Kidney capillary endothelial cell (primary cell): ENCODE results near the gene MAVS.
"Not testable (repeated sequence)": the region's sequence is repeated elsewhere in the genome, so short reads cannot be mapped to it uniquely, and the experiment has no call there.

Experiments
- DNase-seq: peaks from one replicate; pipeline ENCODE4 v3.0.0-alpha.2; 2018; ENCODE audit warnings: low spot score

The MAVS gene

DNA sequence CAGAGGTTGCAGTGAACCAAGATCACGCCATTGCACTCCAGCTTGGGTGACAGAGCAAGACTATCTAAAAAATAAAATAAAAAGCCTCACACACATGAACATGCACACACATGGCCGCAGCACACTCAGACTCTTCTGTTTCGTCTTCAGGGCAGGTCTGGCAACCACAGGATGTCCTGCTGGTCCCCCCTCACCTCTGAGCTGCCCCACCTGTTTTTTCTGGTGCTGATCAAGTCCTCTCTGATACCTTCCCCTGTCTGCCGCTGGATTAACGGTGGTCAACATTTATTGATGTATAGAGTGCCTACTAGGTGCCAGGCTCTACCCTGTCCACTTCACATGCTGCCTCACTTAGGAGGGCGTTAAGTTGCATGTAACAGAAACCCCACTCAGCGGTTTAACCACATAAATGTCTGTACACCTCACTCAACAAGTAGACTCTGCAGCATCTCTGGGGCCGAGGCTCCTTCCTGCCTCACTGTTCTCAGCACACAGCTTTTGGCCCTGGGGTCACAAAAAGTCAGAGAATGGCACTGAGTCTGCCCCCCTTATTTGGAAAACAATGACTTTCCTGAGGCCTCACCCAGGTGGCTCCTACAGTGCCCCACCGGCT is 30.8 kb upstream of the MAVS start:
- no peak for DNase-seq

DNA sequence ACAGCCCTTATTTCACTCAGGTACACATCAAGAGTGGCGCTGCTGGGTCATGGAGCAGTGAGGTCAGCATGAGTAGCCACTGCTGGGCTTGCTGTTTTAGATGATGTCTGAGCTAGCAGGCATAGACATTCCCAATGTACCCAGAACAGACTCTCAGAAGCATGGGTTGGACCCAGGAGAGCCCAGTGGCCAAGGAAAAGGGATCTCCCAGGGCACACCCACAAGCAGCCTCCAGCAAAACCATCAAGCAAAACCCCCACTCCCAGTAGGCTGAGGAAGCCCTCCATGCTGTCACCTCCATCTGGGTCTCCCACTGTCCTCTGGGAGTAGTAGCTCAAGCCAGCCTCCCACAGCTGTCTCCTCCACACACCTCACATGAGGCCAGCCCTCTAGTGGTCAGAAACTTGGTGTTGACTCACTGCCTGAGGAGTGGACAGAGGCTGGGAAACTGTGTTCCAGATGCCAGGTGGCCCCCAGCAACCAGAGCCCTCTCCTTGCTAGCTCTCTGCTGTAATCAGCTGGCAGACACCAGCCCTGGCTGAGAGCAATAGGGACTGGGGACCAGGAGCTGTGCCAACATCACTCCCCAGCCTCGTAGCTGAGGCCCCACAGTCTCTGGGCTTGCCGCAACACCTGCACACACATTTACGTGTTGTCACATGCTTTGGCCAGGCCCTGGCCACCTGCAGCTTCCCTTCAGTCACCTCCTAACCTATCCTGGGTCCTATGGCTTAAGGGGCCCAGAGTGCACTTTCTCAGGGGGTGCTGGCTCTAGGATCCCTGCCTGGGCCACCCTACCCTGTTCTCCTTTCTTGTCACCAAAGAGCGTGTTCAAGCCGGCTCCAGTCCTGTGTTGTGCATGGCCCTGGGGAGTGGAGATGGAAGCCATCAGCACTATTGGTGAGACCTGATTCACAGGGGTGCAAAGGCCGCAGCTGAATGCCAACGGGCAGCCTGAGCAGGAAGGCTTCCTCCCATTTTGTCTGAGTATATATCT is 28.2 kb upstream of the MAVS start:
- DNase-seq: peak; percentile 78

DNA sequence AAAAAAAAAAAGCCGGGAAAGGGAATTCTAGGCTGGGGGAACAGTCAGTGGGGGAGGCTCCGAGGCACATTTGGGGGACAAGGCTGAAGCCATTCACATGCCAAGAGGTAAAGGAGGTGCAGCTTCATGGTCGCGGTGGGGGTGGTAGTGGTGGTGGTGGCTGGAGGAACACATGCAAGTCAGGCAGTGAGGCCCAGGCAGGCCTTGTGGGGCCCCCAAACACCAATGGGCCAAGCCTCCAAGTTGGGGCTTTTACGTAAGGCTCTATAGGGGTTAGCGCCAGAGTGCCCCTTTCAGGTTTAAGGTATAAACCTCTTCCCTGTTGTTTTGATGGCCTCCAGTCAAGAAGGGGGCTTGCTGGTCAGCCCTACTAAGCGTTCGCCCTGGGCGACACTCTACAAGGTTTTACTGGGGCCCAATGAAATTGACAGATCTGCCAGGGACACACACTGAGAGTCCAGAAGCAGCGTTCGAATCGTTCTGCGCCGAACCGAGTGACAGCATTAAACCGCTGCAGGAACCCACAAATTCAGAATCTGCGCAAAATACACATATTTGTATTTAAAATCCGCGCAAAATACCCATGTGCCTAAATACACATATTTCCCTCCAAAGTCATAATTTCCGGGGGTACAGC is 27.1 kb upstream of the MAVS start:
- no peak for DNase-seq

DNA sequence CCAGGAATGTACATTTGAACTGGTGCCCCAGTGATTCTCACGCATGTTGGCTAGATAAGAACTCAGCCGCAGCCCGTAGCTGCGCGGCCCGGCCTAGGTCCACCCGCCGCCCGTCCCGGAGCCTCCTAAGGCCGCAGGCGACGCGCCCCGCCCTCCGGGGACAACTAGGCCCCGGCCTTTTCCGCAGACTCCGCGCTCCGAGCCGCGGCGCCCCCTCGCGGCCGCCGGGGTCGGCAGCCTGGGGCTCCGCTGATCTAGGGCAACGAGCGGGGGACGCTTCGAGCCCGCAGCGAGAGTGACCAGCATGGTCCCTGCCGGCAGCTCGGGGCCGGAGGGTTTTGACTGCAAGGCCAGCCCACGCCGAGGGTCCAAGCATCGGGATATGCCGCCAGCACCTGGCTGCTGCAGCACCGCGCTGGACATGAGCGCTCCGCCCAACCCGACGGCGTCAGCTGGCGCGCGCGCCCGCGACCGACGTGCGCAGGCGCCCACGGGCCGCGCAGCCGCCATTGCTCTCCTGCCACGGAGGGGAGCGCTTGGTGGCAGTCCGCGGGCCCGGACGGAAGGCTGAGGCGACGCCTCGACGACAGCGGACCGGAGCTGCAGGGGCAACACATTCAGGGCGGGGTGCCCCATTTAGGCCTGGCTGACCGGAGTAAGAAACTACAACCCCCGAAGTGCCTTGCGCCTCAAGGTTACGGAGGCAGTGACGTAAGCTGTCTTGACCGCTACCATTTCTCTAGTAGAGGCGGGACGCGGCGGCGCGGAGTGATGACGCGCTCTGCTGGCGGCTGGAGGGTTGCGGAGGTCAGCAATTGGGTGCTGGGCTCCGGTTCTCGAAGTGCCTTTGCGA is 26.4 kb upstream of the MAVS start, which contains the start of gene AP5S1:
TSS of gene AP5S1 (plus strand) at position 500 of the 853 bp plus-strand sequence. CDS start 1,571 bp downstream, outside the sequence.
- peak; percentile 93 for DNase-seq

DNA sequence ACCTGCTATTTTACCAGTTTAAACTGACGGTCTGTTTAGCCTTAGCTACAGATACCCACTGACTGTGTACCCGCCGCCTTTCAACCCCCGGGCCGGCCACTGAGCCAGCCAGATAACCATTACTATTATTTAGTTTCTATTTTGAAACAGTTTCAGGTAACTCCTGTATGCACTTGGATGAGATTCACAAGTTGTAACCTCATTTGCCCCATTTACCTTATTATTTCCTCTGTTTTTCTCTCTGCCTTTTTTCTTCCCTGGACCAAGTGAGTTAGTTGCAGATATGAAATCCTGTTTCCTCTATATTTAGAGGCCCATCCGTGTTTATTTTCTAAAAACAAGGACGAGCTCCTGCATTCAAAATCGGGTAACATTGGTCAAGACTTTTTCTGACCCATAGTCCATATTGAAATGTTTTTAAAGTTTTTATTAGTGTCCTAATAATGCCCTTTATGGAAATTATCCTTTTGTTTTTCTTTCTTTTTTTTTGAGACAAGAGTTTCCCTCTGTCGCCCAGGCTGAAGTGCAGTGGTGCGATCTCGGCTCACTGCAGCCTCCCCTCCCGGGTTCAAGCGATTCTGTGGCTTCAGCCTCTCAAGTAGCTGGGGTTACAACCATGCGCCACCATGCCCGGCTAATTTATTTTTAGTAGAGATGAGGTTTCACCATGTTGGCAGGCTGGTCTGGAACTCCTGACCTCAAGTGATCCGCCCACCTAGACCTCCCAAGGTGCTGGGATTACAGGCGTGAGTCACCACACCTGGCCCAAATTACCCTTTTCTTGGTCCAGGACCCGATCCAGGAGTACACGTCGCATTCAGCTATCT is 25.5 kb upstream of the MAVS start:
- DNase-seq: no peak

DNA sequence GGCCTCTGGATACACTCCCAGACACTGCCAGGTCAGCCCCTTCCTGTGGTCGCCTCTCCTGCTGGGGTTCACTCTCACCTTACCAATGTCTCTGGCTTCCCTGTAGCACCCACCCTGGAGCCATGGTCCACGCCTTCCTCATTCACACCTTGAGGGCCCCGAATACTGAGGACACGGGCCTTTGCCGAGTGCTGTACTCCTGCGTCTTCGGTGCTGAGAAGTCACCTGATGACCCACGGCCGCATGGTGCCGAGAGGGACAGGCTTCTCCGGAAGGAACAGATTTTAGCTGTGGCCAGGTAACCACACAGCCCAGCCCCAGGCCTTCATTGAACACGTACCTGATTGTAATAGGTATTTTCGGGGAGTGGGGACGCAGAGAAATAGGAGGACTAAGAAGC is 24.6 kb upstream of the MAVS start:
- DNase-seq: no peak

DNA sequence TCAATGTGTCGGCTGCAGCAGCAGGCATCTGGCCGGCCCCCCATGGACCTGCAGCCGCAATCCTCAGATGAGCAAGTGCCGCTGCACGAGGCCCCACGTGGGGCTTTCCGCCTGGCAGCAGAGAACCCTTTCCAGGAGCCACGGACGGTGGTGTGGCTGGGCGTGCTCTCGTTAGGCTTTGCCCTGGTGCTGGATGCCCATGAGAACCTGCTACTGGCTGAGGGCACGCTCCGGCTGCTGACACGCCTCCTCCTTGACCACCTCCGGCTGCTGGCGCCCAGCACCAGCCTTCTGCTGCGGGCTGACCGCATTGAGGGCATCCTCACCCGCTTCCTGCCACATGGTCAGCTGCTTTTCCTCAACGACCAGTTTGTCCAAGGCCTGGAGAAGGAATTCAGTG is 22.8 kb upstream of the MAVS start:
- DNase-seq: no peak

DNA sequence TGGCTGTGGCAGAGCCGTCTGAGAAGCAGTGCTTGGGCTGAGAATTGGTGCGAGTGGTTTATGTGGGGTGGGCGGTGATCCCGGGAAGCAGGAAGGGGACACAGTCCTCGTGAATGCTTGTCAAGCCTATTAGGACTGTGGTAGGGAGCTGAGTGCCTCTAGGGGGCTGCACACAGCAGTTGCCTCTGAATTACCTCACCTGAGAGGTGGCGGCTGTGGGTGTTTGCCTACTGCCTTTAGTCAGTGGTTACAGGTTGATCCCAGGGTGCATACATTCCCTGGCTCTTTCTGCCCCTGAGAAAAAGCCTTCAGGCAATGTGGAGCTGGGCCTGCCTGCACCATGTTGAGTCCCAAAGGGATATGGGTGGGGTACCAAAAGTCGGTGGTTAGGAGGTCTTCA is 21.1 kb upstream of the MAVS start:
- DNase-seq: no peak

DNA sequence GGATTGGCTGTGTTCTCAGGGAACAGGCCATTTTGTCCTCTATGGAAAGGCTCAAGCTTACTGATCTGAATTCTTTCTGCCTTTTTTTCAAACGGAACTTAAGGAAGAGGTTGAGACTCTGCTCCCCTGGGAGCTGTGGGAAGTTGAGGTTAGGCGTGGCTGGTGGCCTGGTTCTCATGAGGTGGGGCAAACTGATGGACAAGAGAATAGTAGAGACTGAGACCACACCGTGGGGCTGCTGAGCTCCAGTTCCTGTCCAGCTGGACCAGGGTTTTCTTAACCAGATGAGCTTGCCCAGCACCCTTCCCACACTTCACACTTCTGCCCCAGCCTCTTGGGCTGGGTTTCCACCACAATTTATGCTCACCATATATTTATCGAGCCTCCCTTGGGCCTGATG is 20.2 kb upstream of the MAVS start:
- no peak for DNase-seq

DNA sequence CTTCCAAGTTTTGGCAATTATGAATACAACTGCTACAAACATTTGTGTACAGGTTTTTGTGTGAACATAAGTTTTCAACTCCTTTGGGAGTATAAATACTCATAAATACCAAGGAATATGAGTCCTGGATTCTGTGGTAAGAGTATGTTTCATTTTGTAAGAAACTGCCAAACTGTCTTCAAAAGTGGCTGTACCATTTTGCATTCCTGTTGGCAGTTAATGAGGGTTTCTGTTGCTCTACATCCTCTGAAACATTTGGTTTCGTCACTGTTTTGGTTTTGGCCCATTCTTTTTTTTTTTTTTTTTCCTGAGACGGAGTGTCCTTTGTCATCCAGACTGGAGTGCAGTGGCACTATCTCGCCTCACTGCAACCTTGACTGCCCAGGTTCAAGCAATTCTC is 17.8 kb upstream of the MAVS start:
- DNase-seq: no peak

DNA sequence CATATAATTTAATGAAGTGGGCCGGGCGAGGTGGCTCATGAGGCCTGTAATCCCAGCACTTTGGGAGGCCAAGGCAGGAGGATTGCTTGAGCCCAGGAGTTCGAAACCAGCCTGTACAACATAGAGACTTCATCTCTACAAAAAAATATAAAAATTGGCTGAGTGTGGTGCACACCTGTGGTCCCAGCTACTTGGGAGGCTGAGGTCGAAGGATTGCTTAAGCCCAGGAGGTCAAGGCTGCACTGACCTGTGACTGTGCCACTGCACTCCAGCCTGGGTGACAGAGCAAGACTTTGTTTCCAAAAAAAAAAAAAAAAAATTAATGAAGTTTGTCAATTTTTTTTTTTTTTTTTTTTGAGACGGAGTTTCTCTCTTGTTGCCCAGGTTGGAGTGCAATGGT is 16.7 kb upstream of the MAVS start:
- DNase-seq: not testable (repeated sequence)

DNA sequence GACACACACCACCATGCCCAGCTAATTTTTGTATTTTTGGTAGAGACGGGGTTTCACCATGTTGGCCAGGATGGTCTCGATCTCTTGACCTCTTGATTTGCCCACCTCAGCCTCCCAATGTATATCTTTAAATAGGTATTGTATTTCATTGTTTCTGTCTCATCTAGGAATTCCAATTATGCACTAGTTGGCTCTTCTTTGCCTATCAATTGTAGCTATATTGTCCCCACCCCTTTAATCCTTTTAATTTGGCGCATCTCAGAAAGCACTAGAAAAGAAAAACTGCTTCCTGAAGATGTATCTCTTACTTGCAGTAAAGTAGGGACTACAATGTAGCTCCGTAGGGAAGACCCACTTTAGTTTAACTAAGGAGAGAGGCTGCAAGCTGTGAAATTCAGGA is 10.5 kb upstream of the MAVS start:
- no peak for DNase-seq

DNA sequence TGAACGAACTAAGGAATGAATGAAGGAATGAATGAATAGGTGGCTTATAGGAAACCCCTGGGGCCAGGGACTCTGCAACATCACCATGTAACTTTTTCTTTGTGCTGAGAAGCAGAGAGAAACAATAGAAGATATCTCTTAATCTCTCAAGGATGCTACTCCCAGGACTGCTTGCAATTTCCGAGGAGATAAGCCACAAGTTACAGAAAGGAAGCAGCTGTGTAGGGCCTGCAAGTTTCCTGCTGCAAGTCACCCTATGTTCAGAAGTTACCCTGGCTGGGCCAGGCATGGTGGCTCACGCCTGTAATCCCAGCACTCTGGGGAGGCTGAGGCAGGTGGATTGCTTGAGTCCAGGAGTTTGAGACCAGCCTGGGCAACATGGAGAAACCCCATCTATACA is 7.3 kb upstream of the MAVS start:
- no peak for DNase-seq

DNA sequence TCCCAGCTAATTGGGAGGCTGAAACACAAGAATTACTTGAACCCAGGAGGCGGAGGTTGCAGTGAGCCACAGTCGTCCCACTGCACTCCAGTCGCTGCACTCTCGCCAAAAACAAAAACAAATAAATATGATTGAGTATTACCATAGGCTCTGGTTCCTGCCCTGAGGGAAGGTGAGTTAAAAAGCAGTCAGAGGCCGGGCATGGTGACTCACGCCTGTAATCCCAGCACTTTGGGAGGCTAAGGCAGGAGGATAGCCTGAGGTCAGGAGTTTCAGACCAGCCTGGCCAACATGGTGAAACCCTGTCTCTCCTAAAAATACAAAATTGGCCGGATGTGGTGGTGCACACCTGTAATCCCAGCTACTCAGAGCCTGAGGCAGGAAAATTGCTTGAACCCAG is 6.4 kb upstream of the MAVS start:
- DNase-seq: not testable (repeated sequence)

DNA sequence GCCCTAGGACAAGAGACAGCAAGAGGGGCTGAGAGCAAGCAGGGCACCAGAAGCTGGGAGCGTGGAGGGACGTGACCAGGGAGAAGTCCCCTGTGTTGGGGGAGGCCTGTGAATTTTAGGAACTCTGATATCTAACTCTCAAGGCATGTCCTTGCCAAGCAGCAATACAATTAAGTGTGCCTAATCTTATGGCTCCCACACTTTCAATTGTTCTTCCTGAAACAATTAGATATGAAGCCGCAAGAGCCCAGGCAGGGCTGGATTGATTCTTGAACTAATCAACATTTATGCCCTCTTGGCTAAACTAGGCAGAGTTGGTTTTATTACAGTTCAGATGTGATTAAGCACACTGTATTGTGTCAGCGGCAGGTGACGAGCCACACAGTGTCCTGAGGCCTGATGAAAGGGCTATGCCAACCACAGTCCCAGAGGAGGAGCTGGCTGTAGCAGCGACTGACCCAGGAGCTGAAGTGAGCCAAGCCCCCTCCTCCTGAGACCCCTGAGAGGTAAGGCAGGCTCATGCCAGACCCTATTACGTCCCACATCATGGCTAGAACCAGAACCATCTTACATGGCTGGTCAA is 4.2 kb upstream of the MAVS start:
- no peak for DNase-seq

DNA sequence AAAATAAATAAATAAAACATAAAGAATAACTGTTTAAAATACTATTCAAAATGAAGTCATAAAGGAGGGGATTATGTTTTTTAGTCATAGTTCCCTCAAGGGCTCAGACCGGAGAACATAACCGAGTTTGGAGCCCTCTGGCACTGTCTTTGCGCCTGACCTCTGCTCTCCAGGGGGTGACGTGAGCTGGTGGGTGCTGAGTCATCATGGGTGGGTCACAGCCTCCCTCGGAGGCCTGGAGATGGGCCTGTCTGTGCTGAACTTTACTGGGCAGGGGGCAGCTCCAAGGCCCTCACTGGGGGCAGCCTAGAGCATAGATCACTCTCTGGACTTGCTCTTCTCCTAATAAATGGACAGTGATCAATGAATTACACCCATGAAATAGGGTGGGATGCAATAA is 3.1 kb upstream of the MAVS start:
- DNase-seq: no peak

DNA sequence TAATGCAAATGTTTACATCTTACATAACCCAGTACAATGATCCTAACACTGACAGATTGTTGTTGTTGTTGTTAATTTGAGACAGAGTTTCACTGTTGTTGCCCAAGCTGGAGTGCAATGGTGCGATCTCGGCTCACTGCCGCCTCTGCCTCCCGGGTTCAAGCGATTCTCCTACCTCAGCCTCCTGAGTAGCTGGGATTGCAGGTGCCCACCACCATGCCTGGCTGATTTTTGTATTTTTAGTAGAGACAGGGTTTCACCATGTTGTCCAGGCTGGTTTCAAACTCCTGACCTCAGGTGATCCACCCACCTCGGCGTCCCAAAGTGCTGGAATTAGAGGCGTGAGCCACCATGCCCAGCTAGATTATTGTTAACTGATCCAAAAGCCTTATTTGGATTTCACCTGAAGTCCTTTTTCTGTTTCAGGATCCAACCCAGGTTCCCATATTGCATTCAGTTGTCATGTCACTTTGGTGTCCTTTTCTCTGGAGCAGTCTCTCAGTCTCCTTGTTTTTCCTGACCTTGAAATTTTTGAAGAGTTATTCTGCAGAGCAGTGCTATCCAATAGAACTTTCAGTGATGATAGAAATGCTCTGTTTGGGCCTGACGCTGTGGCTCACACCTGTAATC is 2.5 kb upstream of the MAVS start:
- DNase-seq: not testable (repeated sequence)

DNA sequence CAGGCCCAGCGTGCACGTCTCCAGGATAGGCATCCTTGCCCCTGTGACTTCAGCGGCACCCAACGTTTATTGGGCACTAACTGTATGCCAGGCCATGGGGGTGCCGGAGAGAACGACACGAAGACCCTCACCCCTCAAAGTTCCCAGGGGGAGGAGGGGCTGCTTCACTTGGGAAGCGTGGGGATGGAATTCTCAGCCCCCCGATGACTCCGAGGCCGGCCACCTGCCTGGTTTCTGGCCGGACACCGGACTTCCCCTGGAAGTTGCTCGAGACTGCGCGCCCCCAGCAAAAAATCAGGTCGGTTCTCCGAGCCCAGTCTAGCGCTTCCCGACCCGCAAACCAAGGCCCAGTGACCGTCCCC is 275 bp upstream of the MAVS start:
- DNase-seq: no peak

DNA sequence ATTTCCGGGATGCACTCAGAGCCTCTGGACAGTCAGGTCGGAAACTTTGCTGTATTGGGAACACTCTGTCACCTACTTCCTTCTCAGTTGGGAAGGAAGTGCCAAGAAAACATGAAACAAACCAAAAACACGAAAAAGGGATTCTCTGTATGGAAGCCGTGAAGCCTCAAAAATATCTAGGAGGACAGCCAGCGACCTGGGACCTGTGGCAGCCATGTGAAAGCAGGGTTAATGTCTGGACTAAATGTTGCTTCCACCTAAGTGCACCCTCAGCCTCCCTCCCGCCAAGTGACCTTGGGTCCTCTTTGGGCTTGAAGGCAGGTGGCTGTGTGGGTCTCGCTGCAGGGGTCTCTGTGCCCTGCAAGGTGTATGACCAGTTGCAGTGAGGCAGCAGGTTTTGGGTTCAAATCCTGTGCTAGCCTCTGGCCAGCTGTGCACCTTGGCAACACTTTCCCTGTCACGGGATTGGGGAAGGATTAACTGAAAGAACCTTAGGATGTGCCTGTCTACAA is 851 bp downstream of the MAVS start:
- DNase-seq: no peak

DNA sequence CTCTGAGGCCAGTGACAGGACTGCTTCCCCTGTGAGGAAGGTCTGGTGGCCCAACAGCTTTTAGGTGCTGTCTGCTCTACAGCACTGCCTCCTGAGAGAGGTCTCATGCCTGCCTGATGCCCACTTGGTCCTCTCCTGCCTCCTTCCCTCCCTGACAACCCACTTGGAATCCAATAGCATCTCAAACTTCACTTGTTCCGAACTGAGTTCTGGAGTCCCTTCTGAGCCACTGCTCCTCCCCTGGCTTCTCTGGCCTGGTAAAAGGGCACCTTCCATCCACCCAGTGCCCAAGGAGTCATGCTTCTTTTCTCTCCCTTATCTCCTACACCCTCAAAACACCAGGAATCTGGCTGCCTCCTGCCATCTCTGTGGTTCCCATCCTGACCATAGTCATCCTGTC is 1.9 kb downstream of the MAVS start:
- no peak for DNase-seq
